ENCODE data around the gene TSN. TPM values are rescaled to one million over a fixed set of nuclear protein-coding genes. Genes with fewer than 3 reads are reported as not detected.
"Not testable (repeated sequence)": the region's sequence is repeated elsewhere in the genome, so short reads cannot be mapped to it uniquely, and the experiment has no call there.

The TSN gene
- total RNA-seq, 2 donors from 2014 or later, result 35.3 to 58.7 TPM

- no peak overlapping the region for H3K27ac ChIP-seq
- TF ChIP-seq CTCF (IDR thresholded peaks at IDR 0.05) (no peak), POLR2AphosphoS5 (IDR thresholded peaks at IDR 0.05) (no peak), POLR2A (IDR thresholded peaks at IDR 0.05) (no peak)
- no peaks in the 10 kb centered on the region for H3K27me3 ChIP-seq (replicated peaks; ENCODE audit: insufficient read depth)
- H3K36me3 ChIP-seq, result no peaks in the 10 kb centered on the region
- no peaks in the 10 kb centered on the region for H3K9me3 ChIP-seq
- intact Hi-C loops (cut with DNase I), result loop anchor here (10.0 kb wide), 1 partner anchor 105 kb away; no protein-coding TSS in a partner anchor
- no peaks in the 10 kb centered on the region for H3K4me1 ChIP-seq (replicated peaks)
- 70% methylated on average over 11 of the region's 11 CpGs for WGBS
- H3K4me3 ChIP-seq, result no peak overlapping the region
- DNase-seq (ENCODE audit: low spot score), result no peak
Observed at GRCh38 chr2:121709776-121710469, 45.5 kb upstream of the TSN start.

- Histone ChIP-seq H3K9me3 (no peaks in the 10 kb centered on the region), H3K4me1 (replicated peaks) (no peaks in the 10 kb centered on the region), H3K27ac (no peak overlapping the region), H3K27me3 (replicated peaks; ENCODE audit: insufficient read depth) (no peaks in the 10 kb centered on the region), H3K4me3 (no peak overlapping the region), H3K36me3 (no peaks in the 10 kb centered on the region)
- 52% methylated on average over 7 of the region's 7 CpGs for WGBS
- no peak for TF ChIP-seq POLR2AphosphoS5 (IDR thresholded peaks at IDR 0.05)
- TF ChIP-seq CTCF (IDR thresholded peaks at IDR 0.05), result no peak
- TF ChIP-seq POLR2A (IDR thresholded peaks at IDR 0.05), result no peak
- DNase-seq (ENCODE audit: low spot score), result no peak
- intact Hi-C loops (cut with DNase I), result loop anchor here (10.0 kb wide), 1 partner anchor 106 kb away; no protein-coding TSS in a partner anchor
Observed at GRCh38 chr2:121710470-121711170, 44.8 kb upstream of the TSN start.

- not testable (repeated sequence) for H3K27ac ChIP-seq; H3K27me3 ChIP-seq (replicated peaks; ENCODE audit: insufficient read depth); H3K4me3 ChIP-seq; DNase-seq (ENCODE audit: low spot score); H3K4me1 ChIP-seq (replicated peaks); H3K9me3 ChIP-seq; H3K36me3 ChIP-seq
- WGBS, result 85% methylated on average over 3 of the region's 3 CpGs
- intact Hi-C loops (cut with DNase I), result loop anchor here (10.0 kb wide), 1 partner anchor 107 kb away; no protein-coding TSS in a partner anchor
Observed at GRCh38 chr2:121711481-121711880, 44.0 kb upstream of the TSN start.

GRCh38 chr2:121716126-121716525 is 39.3 kb upstream of the TSN start:
- H3K36me3 ChIP-seq, result no peaks in the 10 kb centered on the region
- 78% methylated on average over 1 of the region's 1 CpG for WGBS

More at GRCh38 chr2:121716126-121716525, 39.3 kb upstream of the TSN start:
- no peak for TF ChIP-seq CTCF (IDR thresholded peaks at IDR 0.05)
- TF ChIP-seq POLR2AphosphoS5 (IDR thresholded peaks at IDR 0.05), result no peak
- no peak for TF ChIP-seq POLR2A (IDR thresholded peaks at IDR 0.05)
- no peak for DNase-seq (ENCODE audit: low spot score)
- no peaks in the 10 kb centered on the region for H3K9me3 ChIP-seq
- H3K4me3 ChIP-seq, result no peak overlapping the region
- no peaks in the 10 kb centered on the region for H3K4me1 ChIP-seq (replicated peaks)
- H3K27me3 ChIP-seq (replicated peaks; ENCODE audit: insufficient read depth), result no peaks in the 10 kb centered on the region
- intact Hi-C loops (cut with DNase I), result loop anchor here (5.0 to 10.0 kb wide), 2 partner anchors 111 to 314 kb away; no protein-coding TSS in a partner anchor
- H3K27ac ChIP-seq, result no peak overlapping the region

Data from prostate gland (tissue), 2 donors.